K562 (cell line): ENCODE data around the gene VPS13D. TPM values are rescaled to one million over a fixed set of nuclear protein-coding genes. Genes with fewer than 3 reads are reported as not detected.

Experiments used
- ATAC-seq: fragments of 200-7000 bp; cut with Tn5 transposase; 3 replicates; pipeline ENCODE4 v1.9.1; 2020; ENCODE audit warnings: moderate library complexity
- BruUV-seq: library from RNA; stranded (reverse); fragments of 400-500 nt; replicated peaks from 2 replicates; lab custom pipeline; 2021; lab: Mats Ljungman, UMichigan
- CTCF ChIA-PET: fragments of 300-600 bp; formaldehyde crosslinking; extraction: SDS; loops from one replicate; lab custom pipeline; 2021; ENCODE audit warnings: low intra/inter-chr PET ratio; lab: Yijun Ruan, JAX
- POLR2A ChIA-PET: fragments of 300-600, 350-650 bp; sonication (Branson Sonifier 250); formaldehyde crosslinking; extraction: SDS; loops from one replicate; lab custom pipeline; 2021; ENCODE audit warnings: antibody characterized with exemption, inconsistent platforms; lab: Yijun Ruan, JAX
- DNase-seq, 4 experiments: peaks; one replicate each; pipeline versions ENCODE4 v3.0.0 to v3.0.0-alpha.2; 2011 to 2018; ENCODE audit warnings: low spot score in 3 of 4, mixed read lengths in 3 of 4; ENCODE audit errors: extremely low read depth in 1 of 4
- FAIRE-seq: peaks from 2 replicates; lab custom pipeline; 2011; peaks lifted over from hg19 to GRCh38; lab: Jason Lieb, UNC
- H2AFZ ChIP-seq: 2 replicates; pipeline ENCODE4 v1.6.0; 2011; ENCODE audit warnings: low read depth, low read length, control low read depth, inconsistent platforms
- H3K27ac ChIP-seq: fragments of 200-600 bp; 3 replicates; pipeline ENCODE4 v1.8.0; 2011; ENCODE audit warnings: low read depth, mild to moderate bottlenecking, control low read depth, inconsistent platforms, low read length, moderate library complexity, mixed read lengths; ENCODE audit errors: extremely low read depth
- H3K27me3 ChIP-seq, 2 experiments: fragments of 300-600 bp in 1 of 2; 2 replicates in 1 of 2; 3 replicates in 1 of 2; pipeline versions ENCODE4 v1.6.0 to v1.8.0; 2011; ENCODE audit warnings: inconsistent platforms in 2 of 2, low read length in 2 of 2, mild to moderate bottlenecking in 1 of 2, mixed read lengths in 1 of 2, moderate library complexity in 1 of 2; ENCODE audit not compliant: control insufficient read depth in 2 of 2, insufficient read depth in 2 of 2
- H3K36me3 ChIP-seq: fragments of 300-600 bp; 3 replicates; pipeline ENCODE4 v1.8.0; 2011; ENCODE audit warnings: mild to moderate bottlenecking, low read length, inconsistent platforms; ENCODE audit not compliant: control insufficient read depth, insufficient read depth
- H3K4me1 ChIP-seq, 2 experiments: fragments of 200-600 bp in 1 of 2; replicated peaks in 1 of 2; 2 replicates in 1 of 2; 3 replicates in 1 of 2; pipeline versions ENCODE4 v1.5.1 to v1.8.0; 2011; ENCODE audit warnings: inconsistent platforms in 2 of 2, low read length in 2 of 2, mild to moderate bottlenecking in 1 of 2, mixed read lengths in 1 of 2, moderate library complexity in 1 of 2; ENCODE audit not compliant: control insufficient read depth in 2 of 2, insufficient read depth in 2 of 2
- H3K4me2 ChIP-seq: 2 replicates; pipeline ENCODE4 v1.6.1; 2011; ENCODE audit warnings: low read length, control low read depth, inconsistent platforms, mixed read lengths; ENCODE audit not compliant: insufficient read depth
- H3K4me3 ChIP-seq: fragments of 200-600 bp; sonication (generic), shearing (Covaris generic); 2 replicates; pipeline ENCODE4 v1.5.1; 2016; ENCODE audit warnings: control low read depth, inconsistent platforms
- H3K79me2 ChIP-seq: fragments of 200-600 bp; 3 replicates; pipeline ENCODE4 v1.8.0; 2011; ENCODE audit warnings: low read length, inconsistent platforms; ENCODE audit not compliant: control insufficient read depth, insufficient read depth
- H3K9ac ChIP-seq, 2 experiments: 2 replicates each; pipeline versions ENCODE4 v1.6.0 to v1.6.1; 2011; ENCODE audit warnings: low read depth in 2 of 2, low read length in 2 of 2, control low read depth in 1 of 2, inconsistent platforms in 1 of 2, mild to moderate bottlenecking in 1 of 2, mixed read lengths in 1 of 2; ENCODE audit not compliant: insufficient read depth in 1 of 2
- H3K9me1 ChIP-seq: one replicate; pipeline ENCODE4 v1.6.0; 2011; ENCODE audit warnings: inconsistent platforms, mild to moderate bottlenecking, low read length, moderate library complexity; ENCODE audit not compliant: control insufficient read depth, insufficient read depth
- H3K9me3 ChIP-seq: replicated peaks from 2 replicates; pipeline ENCODE4 v1.5.1; 2011; ENCODE audit warnings: low read depth, low read length, inconsistent platforms; ENCODE audit not compliant: control insufficient read depth, insufficient read depth
- H4K20me1 ChIP-seq: replicated peaks from 2 replicates; pipeline ENCODE4 v1.6.1; 2011; ENCODE audit warnings: low read length, inconsistent platforms, mixed read lengths; ENCODE audit not compliant: control insufficient read depth, insufficient read depth
- ADNP ChIP-seq: fragments of 200-800 bp; sonication (Bioruptor generic); IDR thresholded peaks from 2 replicates; pipeline ENCODE4 v1.6.1; 2016; ENCODE audit warnings: missing genetic modification characterization, missing compliant biosample characterization
- CBFA2T2 ChIP-seq: fragments of 450-650 bp; conservative IDR thresholded peaks from 2 replicates; pipeline ENCODE4 v1.6.1; 2017; ENCODE audit warnings: mild to moderate bottlenecking
- COPS2 ChIP-seq: fragments of 450-650 bp; conservative IDR thresholded peaks from 2 replicates; pipeline ENCODE4 v1.6.1; 2016; ENCODE audit warnings: mild to moderate bottlenecking, moderate library complexity
- ELF4 ChIP-seq: fragments of 450-650 bp; formaldehyde crosslinking; IDR thresholded peaks from 2 replicates; pipeline ENCODE4 v1.4.0; 2022; ENCODE audit warnings: missing genetic modification characterization
- FOXA3 ChIP-seq, 2 experiments: fragments of 450-650 bp in 1 of 2; sonication (generic) in 1 of 2; formaldehyde crosslinking; IDR thresholded peaks in 1 of 2; conservative IDR thresholded peaks in 1 of 2; 2 replicates each; pipeline versions ENCODE4 v1.4.0 to v1.8.0; 2020 to 2022; ENCODE audit warnings: mild to moderate bottlenecking in 2 of 2, missing genetic modification reagents in 1 of 2
- GTF2F1 ChIP-seq: IDR thresholded peaks from 2 replicates; pipeline ENCODE4 v1.6.1; 2011; ENCODE audit warnings: low read depth, low read length, improper control_type of control experiment
- HLTF ChIP-seq: fragments of 450-650 bp; IDR thresholded peaks from 2 replicates; pipeline ENCODE4 v1.6.1; 2016
- MAFF ChIP-seq: IDR thresholded peaks from 2 replicates; pipeline ENCODE4 v1.6.1; 2012; ENCODE audit warnings: low read length, improper control_type of control experiment
- POU5F1 ChIP-seq: fragments of 150-350 bp; IDR thresholded peaks from 2 replicates; pipeline ENCODE4 v1.6.1; 2014; ENCODE audit warnings: borderline replicate concordance, low read length, low read depth, mild to moderate bottlenecking; ENCODE audit not compliant: partially characterized antibody
- PRMT5 ChIP-seq: sonication (generic); formaldehyde crosslinking; IDR thresholded peaks from 2 replicates; pipeline ENCODE4 v1.5.0; 2020; ENCODE audit warnings: missing genetic modification reagents
- PTBP1 ChIP-seq: fragments of 200-400 bp; formaldehyde crosslinking; IDR thresholded peaks from 2 replicates; pipeline ENCODE4 v1.6.1; 2017; ENCODE audit warnings: low read depth, low read length
- RBM34 ChIP-seq: fragments of 200-400 bp; formaldehyde crosslinking; IDR thresholded peaks from 2 replicates; pipeline ENCODE4 v1.6.1; 2018; ENCODE audit warnings: low read length, borderline replicate concordance; ENCODE audit not compliant: insufficient read depth
- TRIM24 ChIP-seq, 2 experiments: fragments of 450-650 bp; IDR thresholded peaks; 2 replicates each; pipeline ENCODE4 v1.6.1; 2016
- ZNF785 ChIP-seq: fragments of 250-450 bp; sonication (Bioruptor Pico); IDR thresholded peaks from 2 replicates; pipeline ENCODE4 v1.4.0; 2020; ENCODE audit warnings: mild to moderate bottlenecking
- WGBS: fragments of 100-300 bp; shearing (Covaris generic); methylation state at CpG from one replicate; pipeline ENCODE4 v1.1.6; 2016; ENCODE audit warnings: low coverage, mixed read lengths; ENCODE audit not compliant: insufficient coverage; ENCODE audit errors: missing lambda C conversion rate; 5-methylcytosine and 5-hydroxymethylcytosine counted together
- in situ Hi-C: fragments of 300-500 bp; cut with MboI; formaldehyde crosslinking; loops from 4 replicates; pipeline ENCODE4 v1.15.0; 2018; ENCODE audit warnings: inconsistent platforms, mixed read lengths
- intact Hi-C: fragments of 100-400 bp; cut with micrococcal nuclease; formaldehyde crosslinking; loops from 2 replicates; pipeline ENCODE4 v1.14.2; 2022
- polyA plus RNA-seq, 8 experiments: library from polyadenylated mRNA; depleted of rRNA in 4 of 8; stranded (reverse) in 5 of 8; unstranded in 3 of 8; fragments of >200 nt; fragmentation: Nextera tagmentation in 2 of 8; fragmentation: Illumina TruSeq in 1 of 8; extraction: Ambion mirVana in 2 of 8; extraction: Trizol in 1 of 8; gene quantifications; 2 replicates each; pipeline versions ENCODE4 v1.2.1 to v1.2.3, GENCODE V29; 2011 to 2014; ENCODE audit warnings: inconsistent platforms in 1 of 8, missing spikeins in 1 of 8
- total RNA-seq, 7 experiments: library from RNA; depleted of rRNA in 6 of 7; stranded (reverse); fragments of >200 nt in 6 of 7; fragmentation: Illumina TruSeq in 2 of 7; extraction: Trizol in 2 of 7; gene quantifications; 2 replicates each; pipeline versions ENCODE4 v1.2.1 to v1.2.3, GENCODE V29; 2011 to 2021; ENCODE audit warnings: low replicate concordance in 1 of 7
- TF ChIP-seq, protein P1 (sequence below): fragments of 450-650 bp; IDR thresholded peaks from 2 replicates; pipeline ENCODE4 v1.6.1; 2017; ENCODE audit warnings: mild to moderate bottlenecking, moderate library complexity
- TF ChIP-seq, protein P2 (sequence below): fragments of 250-450 bp; sonication (Bioruptor Pico); IDR thresholded peaks from 2 replicates; pipeline ENCODE4 v1.8.0; 2022; ENCODE audit warnings: moderate library complexity, mild to moderate bottlenecking, inconsistent platforms

VPS13D gene
- total and polyA plus RNA-seq, 9 of the 15 experiments (the other 6 are each of a cell fraction or from before 2014, with no cell fraction given), result 6.1 to 51.5 (median 38.5) TPM

DNA sequence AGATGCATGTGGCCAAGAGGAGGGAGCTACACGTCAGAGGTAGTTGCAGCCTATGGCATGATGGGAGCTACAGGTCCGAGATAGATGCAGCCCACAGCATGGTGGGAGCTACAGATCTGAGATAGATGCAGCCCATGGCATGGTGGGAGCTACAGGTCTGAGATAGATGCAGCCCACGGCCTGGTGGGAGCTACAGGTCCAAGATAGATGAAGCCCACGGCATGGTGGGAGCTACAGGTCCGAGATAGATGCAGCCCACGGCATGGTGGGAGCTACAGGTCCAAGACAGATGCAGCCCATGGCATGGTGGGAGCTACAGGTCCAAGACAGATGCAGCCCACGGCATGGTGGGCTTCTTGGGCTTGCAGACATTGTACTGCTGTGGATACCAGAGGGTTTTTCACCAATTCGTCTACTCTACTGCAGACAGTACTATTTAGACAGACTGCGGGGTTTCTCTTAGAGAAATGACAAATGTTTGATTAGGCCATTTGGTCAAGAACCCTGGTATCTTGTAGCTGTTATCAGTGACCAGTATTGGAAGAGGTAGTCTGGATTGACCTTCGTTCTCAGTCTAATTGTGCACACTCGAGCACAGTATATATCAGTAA is 260.8 kb downstream of the VPS13D start (continued):
- TF ChIP-seq PTBP1, result no peak
- no peak for TF ChIP-seq RBM34
- TF ChIP-seq ADNP (tag), result no peak
- no peak for TF ChIP-seq FOXA3 (CRISPR knock-in tag; conservative IDR thresholded peaks at IDR 0.05 in 1 of 2, IDR thresholded peaks at IDR 0.05 in 1 of 2)
- no peak for TF ChIP-seq TRIM24 (IDR thresholded peaks at IDR 0.05)
- TF ChIP-seq, all 486 proteins: peak for 0

DNA sequence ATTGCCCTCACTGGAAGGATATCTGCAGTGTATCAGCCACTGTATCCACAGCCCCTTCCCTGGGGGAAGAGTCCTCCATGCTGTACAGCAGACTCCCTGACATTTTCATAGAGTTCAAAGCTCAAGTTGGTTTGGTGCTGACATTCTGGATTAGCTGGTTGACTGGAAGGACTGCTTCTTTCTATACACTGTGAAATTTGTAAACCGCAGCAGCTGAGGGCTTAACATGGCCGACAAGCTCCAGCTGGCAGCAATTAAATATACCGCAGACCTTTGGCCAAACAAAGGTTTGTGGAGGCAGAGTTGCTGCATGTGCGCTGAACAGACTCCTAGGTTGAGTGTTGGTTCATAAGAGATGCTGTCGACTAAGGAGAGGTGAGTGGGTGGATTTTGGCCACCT is 261.8 kb downstream of the VPS13D start:
- WGBS, result 92% methylated on average over 5 of the region's 5 CpGs
- Histone ChIP-seq H3K27me3 (no peaks in the 10 kb centered on the region), H3K9me3 (no peaks in the 10 kb centered on the region), H3K4me3 (no peak overlapping the region), H3K27ac (no peak overlapping the region), H3K9me1 (no peaks in the 10 kb centered on the region), H3K36me3 (peaks cover 14% of the 10 kb centered on the region; the same call in 2 of the 3 replicates), H3K4me1 (peaks cover 25 to 30% of the 10 kb centered on the region in 2 experiments), H2AFZ (no peak overlapping the region), H3K9ac (no peak overlapping the region), H3K4me2 (no peak overlapping the region), H3K79me2 (0 out of 3 replicates have a peak, but pooled peaks cover 3% of the 10 kb centered on the region), H4K20me1 (no peaks in the 10 kb centered on the region)
- DNase-seq (no peak), FAIRE-seq (no peak), ATAC-seq (no peak)
- BruUV-seq, result no TSS peak
- in situ Hi-C loops, result no loop called here
- POLR2A ChIA-PET, result no interaction called here
- intact Hi-C loops, result loop anchor here (1.0 kb wide), 1 partner anchor 12 kb away; no protein-coding TSS in a partner anchor
- CTCF ChIA-PET, result no interaction called here
- TF ChIP-seq ZNF785 (CRISPR knock-in tag) (no peak), GTF2F1 (no peak), MAFF (no peak), HLTF (no peak), POU5F1 (no peak), ELF4 (CRISPR knock-in tag) (no peak), COPS2 (no peak), CBFA2T2 (no peak), PRMT5 (CRISPR knock-in tag) (no peak)
- TF ChIP-seq, protein P1, sequence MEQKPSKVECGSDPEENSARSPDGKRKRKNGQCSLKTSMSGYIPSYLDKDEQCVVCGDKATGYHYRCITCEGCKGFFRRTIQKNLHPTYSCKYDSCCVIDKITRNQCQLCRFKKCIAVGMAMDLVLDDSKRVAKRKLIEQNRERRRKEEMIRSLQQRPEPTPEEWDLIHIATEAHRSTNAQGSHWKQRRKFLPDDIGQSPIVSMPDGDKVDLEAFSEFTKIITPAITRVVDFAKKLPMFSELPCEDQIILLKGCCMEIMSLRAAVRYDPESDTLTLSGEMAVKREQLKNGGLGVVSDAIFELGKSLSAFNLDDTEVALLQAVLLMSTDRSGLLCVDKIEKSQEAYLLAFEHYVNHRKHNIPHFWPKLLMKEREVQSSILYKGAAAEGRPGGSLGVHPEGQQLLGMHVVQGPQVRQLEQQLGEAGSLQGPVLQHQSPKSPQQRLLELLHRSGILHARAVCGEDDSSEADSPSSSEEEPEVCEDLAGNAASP, result no peak
- TF ChIP-seq, protein P2, sequence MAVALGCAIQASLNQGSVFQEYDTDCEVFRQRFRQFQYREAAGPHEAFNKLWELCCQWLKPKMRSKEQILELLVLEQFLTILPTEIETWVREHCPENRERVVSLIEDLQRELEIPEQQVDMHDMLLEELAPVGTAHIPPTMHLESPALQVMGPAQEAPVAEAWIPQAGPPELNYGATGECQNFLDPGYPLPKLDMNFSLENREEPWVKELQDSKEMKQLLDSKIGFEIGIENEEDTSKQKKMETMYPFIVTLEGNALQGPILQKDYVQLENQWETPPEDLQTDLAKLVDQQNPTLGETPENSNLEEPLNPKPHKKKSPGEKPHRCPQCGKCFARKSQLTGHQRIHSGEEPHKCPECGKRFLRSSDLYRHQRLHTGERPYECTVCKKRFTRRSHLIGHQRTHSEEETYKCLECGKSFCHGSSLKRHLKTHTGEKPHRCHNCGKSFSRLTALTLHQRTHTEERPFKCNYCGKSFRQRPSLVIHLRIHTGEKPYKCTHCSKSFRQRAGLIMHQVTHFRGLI (CRISPR knock-in tag), result no peak
